CD4-positive, alpha-beta T cell treated with Interleukin-15 for 4 hours (primary cell): ENCODE measurements around the gene DNAH10.

Source experiments
- DNase-seq: peaks from one replicate; pipeline ENCODE4 v3.0.0-alpha.2; 2020; ENCODE audit warnings: low spot score

Gene DNAH10

GRCh38 chr12:123973552-123974341 lies 211.6 kb downstream of the DNAH10 start:
- DNase-seq, result no peak

GRCh38 chr12:123976227-123976826 lies 214.2 kb downstream of the DNAH10 start:
- no peak for DNase-seq

GRCh38 chr12:123979566-123979965 lies 217.5 kb downstream of the DNAH10 start:
- no peak for DNase-seq

- DNase-seq, result no peak
Observed at GRCh38 chr12:123982269-123982668, 220.2 kb downstream of the DNAH10 start.

- peak; percentile 59 for DNase-seq
Observed at GRCh38 chr12:123983822-123984485, 221.9 kb downstream of the DNAH10 start.

- no peak for DNase-seq
Observed at GRCh38 chr12:123984903-123985302, 222.8 kb downstream of the DNAH10 start.
